Heart right ventricle (tissue), 16 donors: ENCODE results near the gene IDH2. TPM values are rescaled to one million over a fixed set of nuclear protein-coding genes. Genes with fewer than 3 reads are reported as not detected.

Experiments used
- ATAC-seq, 8 donors: fragments of 200-7000 bp; cut with Tn5 transposase; one replicate each; pipeline ENCODE4 v1.9.1; 2020; ENCODE audit warnings: mild to moderate bottlenecking in 8 of 8, moderate library complexity in 8 of 8, moderate number of reproducible peaks in 1 of 8
- DNase-seq, 2 donors: peaks; one replicate each; pipeline ENCODE4 v3.0.0-alpha.2; 2020
- H3K27ac ChIP-seq, 10 donors: fragments of 200-600 bp; sonication (generic) in 2 of 10; one replicate each; pipeline versions ENCODE4 v1.5.0 to v1.8.0; 2020 to 2022; ENCODE audit warnings: mild to moderate bottlenecking in 3 of 10
- H3K27me3 ChIP-seq, 7 donors: fragments of 200-600 bp; one replicate each; pipeline ENCODE4 v1.8.0; 2021 to 2022; ENCODE audit warnings: mild to moderate bottlenecking in 2 of 7
- H3K36me3 ChIP-seq, 9 donors: fragments of 200-600 bp; sonication (generic) in 1 of 9; one replicate each; pipeline versions ENCODE4 v1.5.0 to v1.8.0; 2020 to 2022; ENCODE audit warnings: mild to moderate bottlenecking in 2 of 9
- H3K4me1 ChIP-seq, 9 donors: fragments of 200-600 bp; sonication (generic) in 1 of 9; one replicate each; pipeline versions ENCODE4 v1.5.0 to v1.8.0; 2020 to 2022; ENCODE audit warnings: mild to moderate bottlenecking in 4 of 9
- H3K4me3 ChIP-seq, 10 donors: fragments of 200-600 bp; sonication (generic) in 2 of 10; one replicate each; pipeline versions ENCODE4 v1.5.0 to v1.8.0; 2020 to 2022; ENCODE audit warnings: mild to moderate bottlenecking in 7 of 10, moderate library complexity in 2 of 10
- H3K9me3 ChIP-seq, 11 donors: fragments of 200-600 bp in 10 of 11; sonication (generic) in 2 of 11; one replicate each; pipeline versions ENCODE4 v1.5.0 to v1.8.0; 2013 to 2022; ENCODE audit warnings: mild to moderate bottlenecking in 2 of 11, control low read depth in 1 of 11, moderate library complexity in 1 of 11
- WGBS, 2 donors: extraction: QIAGEN DNeasy Blood & Tissue Kit; methylation state at CpG; one replicate each; pipeline ENCODE4 v1.1.7; 2013; ENCODE audit warnings: inconsistent platforms in 1 of 2; 5-methylcytosine and 5-hydroxymethylcytosine counted together
- intact Hi-C, 10 donors: fragments of 100-400 bp; cut with DNase I; formaldehyde crosslinking; loops; one replicate each; pipeline versions ENCODE4 v1.11.1 to v1.14.2; 2022
- polyA plus RNA-seq, 2 donors: library from polyadenylated mRNA; stranded (reverse); fragments of 200-250 nt; gene quantifications; one replicate each; pipeline ENCODE4 v1.2.3, GENCODE V29; 2013
- total RNA-seq, 10 donors: library from RNA; stranded (reverse); fragmentation: NEBNext Ultra II Directional in 3 of 10; extraction: Animal tissue kit (Norgen Biotek cat#: 25700) in 3 of 10; gene quantifications; one replicate each; pipeline versions ENCODE4 v1.2.1 to v1.2.4, GENCODE V29; 2021 to 2023
- TF ChIP-seq, protein P1 (sequence below), 9 donors: fragments of 200-600 bp; sonication (generic) in 2 of 9; IDR thresholded peaks; one replicate each; pipeline versions ENCODE4 v1.5.0 to v1.8.0; 2021 to 2022; ENCODE audit warnings: antibody characterized with exemption in 9 of 9, mild to moderate bottlenecking in 5 of 9, moderate library complexity in 1 of 9
- donor health status: Arrhythmogenic right ventricular cardiomyopathy.
- donor health status: ischemic (EF 13 %, LVEDD 7.1; RV severe dilation, severe dysfunction).
- donor health status: healthy with polysubstance abuse.
- donor health status: DM: no; HTN: yes; CAD: no.
- donor health status: DM: no; HTN: no; CAD: no.
- donor health status: ischemic (EF 25% LVEDD 6.9; RV normal size, moderate dysfunction).
- donor health status: ischemic (EF 25% LVEDD 5.7; RV mildly dilated, moderate dysfunction).
- donor health status: healthy.
- donor health status: DM: yes; HTN: yes; CAD: no.
- donor health status: Ischemic cardiomyopathy.
- donor health status: ischemic (EF 35%, LVEDD 5.7; RV mildly dilated, moderate dysfunction).
- donor health status: nonischemic (EF 11% LVEDD 7.7; RV severe dilation, severe dysfunction).
- donor health status: DM: yes; HTN: yes; CAD: no.
- donor health status: PGD.
- donor health status: ischemic (EF 29% LVEDD 5.4; RV normal size, mild dysfunction).
- donor health status: nonischemic (EF 23%, LVEDD 6.1; RV moderate dilation, normal function).

IDH2 gene
- total and polyA plus RNA-seq, 12 donors, result 279 to 1,135 (median 923) TPM

DNA sequence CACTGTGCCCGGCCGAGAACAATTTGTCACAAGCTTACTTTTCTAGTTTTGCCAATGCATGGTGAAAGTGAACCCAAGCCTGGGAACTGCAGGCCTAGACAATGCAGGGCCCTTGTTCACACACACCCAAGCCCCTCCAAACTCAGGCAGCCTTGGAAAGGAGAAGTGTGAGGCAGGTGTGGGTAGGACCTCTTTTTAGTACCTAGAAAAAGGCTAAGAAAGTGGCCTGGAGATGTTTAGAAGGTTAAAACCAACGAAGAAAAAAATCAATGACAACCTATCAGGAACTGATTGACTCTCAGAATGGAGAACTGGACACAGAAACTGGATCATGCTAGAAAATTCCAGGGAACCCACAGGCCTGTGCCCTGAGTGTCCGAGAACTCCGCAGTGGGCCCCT is 18.8 kb downstream of the IDH2 start:
- no peak overlapping the region for H3K27ac ChIP-seq

DNA sequence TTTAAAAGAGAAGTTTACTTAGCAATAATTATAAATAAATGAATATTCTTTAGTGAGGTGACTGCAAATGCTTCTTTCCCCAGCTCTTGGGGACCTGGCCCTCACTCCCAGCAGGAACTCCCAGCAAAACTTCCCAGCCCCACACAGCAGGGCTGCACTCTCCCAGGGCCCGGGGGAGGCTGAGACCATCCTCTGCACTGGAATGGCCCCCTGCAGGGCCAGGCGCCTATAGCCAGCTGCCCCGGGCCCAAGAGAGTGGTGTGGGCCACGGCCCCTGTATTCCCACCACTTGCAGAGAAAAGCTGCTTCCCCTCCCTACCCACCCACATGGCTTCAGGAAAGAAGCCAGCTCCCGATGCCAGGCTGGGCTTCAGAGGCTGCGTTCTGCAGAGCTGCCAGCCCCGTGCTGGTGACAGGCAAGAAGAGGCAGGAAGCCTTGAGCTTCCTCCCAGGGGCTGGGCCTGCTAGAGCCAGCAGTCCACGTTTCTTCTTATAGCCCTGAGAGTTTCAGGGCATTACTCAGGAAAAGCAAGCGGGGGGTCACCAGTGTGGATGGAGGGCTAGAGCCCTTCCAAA is 20.0 kb downstream of the IDH2 start:
- H3K4me3 ChIP-seq, result no peak overlapping the region
- peaks cover 0 to 100% (median 39%) of the 10 kb centered on the region in 9 donors for H3K36me3 ChIP-seq
- TF ChIP-seq, protein P1, sequence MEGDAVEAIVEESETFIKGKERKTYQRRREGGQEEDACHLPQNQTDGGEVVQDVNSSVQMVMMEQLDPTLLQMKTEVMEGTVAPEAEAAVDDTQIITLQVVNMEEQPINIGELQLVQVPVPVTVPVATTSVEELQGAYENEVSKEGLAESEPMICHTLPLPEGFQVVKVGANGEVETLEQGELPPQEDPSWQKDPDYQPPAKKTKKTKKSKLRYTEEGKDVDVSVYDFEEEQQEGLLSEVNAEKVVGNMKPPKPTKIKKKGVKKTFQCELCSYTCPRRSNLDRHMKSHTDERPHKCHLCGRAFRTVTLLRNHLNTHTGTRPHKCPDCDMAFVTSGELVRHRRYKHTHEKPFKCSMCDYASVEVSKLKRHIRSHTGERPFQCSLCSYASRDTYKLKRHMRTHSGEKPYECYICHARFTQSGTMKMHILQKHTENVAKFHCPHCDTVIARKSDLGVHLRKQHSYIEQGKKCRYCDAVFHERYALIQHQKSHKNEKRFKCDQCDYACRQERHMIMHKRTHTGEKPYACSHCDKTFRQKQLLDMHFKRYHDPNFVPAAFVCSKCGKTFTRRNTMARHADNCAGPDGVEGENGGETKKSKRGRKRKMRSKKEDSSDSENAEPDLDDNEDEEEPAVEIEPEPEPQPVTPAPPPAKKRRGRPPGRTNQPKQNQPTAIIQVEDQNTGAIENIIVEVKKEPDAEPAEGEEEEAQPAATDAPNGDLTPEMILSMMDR (IDR thresholded peaks at IDR 0.05), result no peak
- no peaks in the 10 kb centered on the region for H3K9me3 ChIP-seq
- DNase-seq (no peak), ATAC-seq (peak in 4 of 8 donors; percentile 11 to 55 (median 31))
- 37 to 47% methylated on average over 9 of the region's 9 CpGs for WGBS, 2 donors
- intact Hi-C loops, result loop anchor here in 4 of 10 donors (10.0 kb wide), 2 partner anchors 317 to 327 kb away; partner anchors contain the start of gene MESP1 (in 3 of the 4)
- peak overlapping the region in 2 of 10 donors; percentile 26 to 27 for H3K27ac ChIP-seq
- H3K27me3 ChIP-seq, result no peaks in the 10 kb centered on the region
- H3K4me1 ChIP-seq, result peaks cover 0 to 19% (median 0%) of the 10 kb centered on the region in 9 donors

More for the DNA sequence above, 18.8 kb downstream of the IDH2 start:
- 94 to 98% methylated on average over 5 of the region's 5 CpGs for WGBS, 2 donors
- Histone ChIP-seq H3K4me3 (no peak overlapping the region), H3K4me1 (peaks cover 0 to 19% (median 0%) of the 10 kb centered on the region in 9 donors), H3K36me3 (peaks cover 0 to 100% (median 46%) of the 10 kb centered on the region in 9 donors), H3K9me3 (no peaks in the 10 kb centered on the region), H3K27me3 (no peaks in the 10 kb centered on the region)
- DNase-seq (no peak), ATAC-seq (no peak)
- intact Hi-C loops, result loop anchor here in 4 of 10 donors (10.0 kb wide), 2 partner anchors 319 to 329 kb away; partner anchors contain the start of gene MESP1 (in 3 of the 4)
- TF ChIP-seq, protein P1 (IDR thresholded peaks at IDR 0.05), result no peak

DNA sequence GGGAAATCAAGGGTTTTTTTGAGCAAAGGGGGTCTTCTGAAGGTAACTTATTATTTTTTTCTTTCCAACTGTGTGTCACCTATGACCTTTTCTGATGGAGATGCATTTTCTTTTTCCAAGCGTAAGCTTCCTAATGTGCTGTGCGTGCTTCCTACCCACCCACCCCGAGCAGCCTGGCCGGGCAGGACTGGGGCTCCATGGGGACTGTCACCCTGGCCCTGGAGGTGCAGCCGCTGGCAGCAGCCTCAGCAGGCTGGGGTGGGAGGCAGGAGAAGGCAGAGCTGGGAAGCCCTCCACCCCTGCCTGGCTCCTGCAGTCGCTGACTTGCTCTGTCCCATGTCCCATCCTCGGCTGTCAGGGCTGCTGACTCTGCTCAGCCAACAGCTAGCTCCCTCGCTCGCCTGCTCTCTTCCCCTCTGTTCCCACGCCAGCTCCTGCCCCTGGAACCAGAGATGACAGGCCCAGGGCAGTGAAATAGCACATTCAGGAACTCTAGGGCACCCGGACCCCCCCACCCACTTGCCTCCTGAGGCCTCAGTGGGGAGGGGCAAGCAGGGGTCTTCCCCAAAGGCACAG is 21.4 kb downstream of the IDH2 start:
- intact Hi-C loops, result loop anchor here in 4 of 10 donors (10.0 kb wide), 2 partner anchors 316 to 326 kb away; partner anchors contain the start of gene MESP1 (in 3 of the 4)
- TF ChIP-seq, protein P1 (IDR thresholded peaks at IDR 0.05), result no peak
- peaks cover 0 to 98% (median 26%) of the 10 kb centered on the region in 9 donors for H3K36me3 ChIP-seq
- DNase-seq (no peak), ATAC-seq (peak in 3 of 8 donors; percentile 7 to 34 (median 18))
- peaks cover 0 to 10% (median 0%) of the 10 kb centered on the region in 9 donors for H3K4me1 ChIP-seq
- WGBS, 2 donors, result 72 to 75% methylated on average over 11 of the region's 11 CpGs
- no peaks in the 10 kb centered on the region for H3K9me3 ChIP-seq
- H3K4me3 ChIP-seq, result no peak overlapping the region
- H3K27me3 ChIP-seq, result no peaks in the 10 kb centered on the region
- peak overlapping the region in 1 of 10 donors; percentile 39 for H3K27ac ChIP-seq

DNA sequence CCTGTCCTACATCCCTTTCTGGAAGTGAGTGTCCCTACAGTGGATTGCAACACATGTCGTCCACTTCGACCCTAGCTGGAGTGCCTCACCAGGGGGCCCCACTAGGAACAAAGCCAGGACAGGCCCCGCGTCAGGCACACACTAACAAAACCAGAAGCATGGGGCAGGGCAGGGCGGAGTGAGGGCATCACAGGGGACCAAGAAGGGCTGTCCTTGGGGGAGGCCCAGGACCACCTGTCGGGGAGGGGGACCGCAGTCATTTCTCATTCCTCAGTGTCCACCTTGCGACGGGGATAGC is 21.9 kb downstream of the IDH2 start:
- no peak overlapping the region for H3K27ac ChIP-seq
- intact Hi-C loops, result loop anchor here in 4 of 10 donors (10.0 kb wide), 2 partner anchors 316 to 326 kb away; partner anchors contain the start of gene MESP1 (in 3 of the 4)
- TF ChIP-seq, protein P1 (IDR thresholded peaks at IDR 0.05), result no peak
- ATAC-seq (no peak), DNase-seq (no peak)
- H3K36me3 ChIP-seq, result peaks cover 0 to 98% (median 24%) of the 10 kb centered on the region in 9 donors
- H3K4me1 ChIP-seq, result peaks cover 0 to 10% (median 0%) of the 10 kb centered on the region in 9 donors
- WGBS, 2 donors, result 75 to 84% methylated on average over 9 of the region's 9 CpGs
- H3K9me3 ChIP-seq, result no peaks in the 10 kb centered on the region
- H3K4me3 ChIP-seq, result no peak overlapping the region
- H3K27me3 ChIP-seq, result no peaks in the 10 kb centered on the region
